GM18519 (cell line): ENCODE results near the gene ANXA2.
"Not testable (repeated sequence)": the region's sequence is repeated elsewhere in the genome, so short reads cannot be mapped to it uniquely, and the experiment has no call there.

Experiments used
- ATAC-seq: cut with Tn5 transposase; IDR thresholded peaks from one replicate; pipeline ENCODE4 v1.9.1; 2021; ENCODE audit warnings: mild to moderate bottlenecking, moderate library complexity; ENCODE audit not compliant: unreplicated experiment, low FRiP score

The ANXA2 gene

DNA sequence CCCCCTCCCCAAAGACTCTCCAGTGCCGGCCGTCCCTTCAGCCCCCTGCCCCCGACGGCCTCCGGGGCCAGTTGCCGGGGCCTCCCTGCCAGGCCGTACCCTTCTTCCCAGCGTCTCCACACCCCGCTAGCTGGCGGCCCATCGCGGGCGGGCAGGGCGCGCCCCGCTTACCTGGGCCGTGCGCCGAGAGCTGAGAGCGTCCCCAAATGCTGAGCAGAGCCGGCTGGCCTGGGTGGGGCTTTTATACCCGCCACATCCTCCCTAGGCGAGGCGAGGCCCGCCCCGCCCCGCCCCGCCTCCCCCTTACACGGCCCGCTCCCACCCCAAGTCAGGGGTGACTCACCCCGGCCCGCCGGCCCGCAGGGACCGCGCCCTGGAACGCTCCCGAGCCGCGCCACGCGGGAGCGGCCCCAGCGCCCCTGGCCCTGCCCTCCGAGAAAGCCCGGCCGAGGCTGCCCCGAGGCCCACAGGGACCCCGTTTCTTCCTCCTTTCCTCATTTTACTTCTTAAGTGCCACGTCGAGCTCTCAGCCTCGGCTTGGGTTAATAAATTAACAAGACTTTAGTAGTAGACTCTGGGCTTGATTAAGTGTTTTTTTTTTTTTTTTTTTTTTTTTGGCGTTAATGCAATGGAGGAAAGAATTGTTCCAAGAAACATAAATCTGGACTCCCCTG lies at the start of gene ANXA2:
Gene ANXA2, minus strand, starts transcription at position 215 of the 674 bp plus-strand sequence. CDS start 11,911 bp downstream, outside the sequence.
- ATAC-seq: peak; percentile 63

- ATAC-seq: no peak
Observed at GRCh38 chr15:60444289-60444912, 46.6 kb upstream of the ANXA2 start.

- no peak for ATAC-seq
Observed at GRCh38 chr15:60442763-60443162, 45.0 kb upstream of the ANXA2 start.

GRCh38 chr15:60442031-60442650 lies 44.4 kb upstream of the ANXA2 start:
- ATAC-seq: no peak

GRCh38 chr15:60441331-60441730 lies 43.5 kb upstream of the ANXA2 start:
- ATAC-seq: no peak

GRCh38 chr15:60438646-60439045 lies 40.9 kb upstream of the ANXA2 start:
- ATAC-seq: no peak

DNA sequence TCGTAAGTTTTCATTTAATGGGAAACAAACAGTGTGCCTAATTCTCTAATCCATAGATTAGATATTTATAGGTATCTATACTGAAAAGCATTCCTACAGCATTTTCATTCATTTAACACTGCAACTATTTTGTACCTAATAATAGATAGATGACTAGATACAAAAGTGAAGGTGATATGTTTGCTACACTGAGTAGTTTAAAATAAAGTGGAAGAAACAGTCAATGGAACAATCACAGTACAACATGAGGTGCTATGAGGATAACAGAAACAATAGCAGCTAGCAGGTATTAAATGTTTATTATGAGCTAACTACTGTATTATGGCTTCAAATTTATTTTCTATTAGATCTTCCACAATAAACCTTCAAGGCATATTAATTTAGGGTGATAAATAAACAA lies 31.1 kb upstream of the ANXA2 start:
- no peak for ATAC-seq

DNA sequence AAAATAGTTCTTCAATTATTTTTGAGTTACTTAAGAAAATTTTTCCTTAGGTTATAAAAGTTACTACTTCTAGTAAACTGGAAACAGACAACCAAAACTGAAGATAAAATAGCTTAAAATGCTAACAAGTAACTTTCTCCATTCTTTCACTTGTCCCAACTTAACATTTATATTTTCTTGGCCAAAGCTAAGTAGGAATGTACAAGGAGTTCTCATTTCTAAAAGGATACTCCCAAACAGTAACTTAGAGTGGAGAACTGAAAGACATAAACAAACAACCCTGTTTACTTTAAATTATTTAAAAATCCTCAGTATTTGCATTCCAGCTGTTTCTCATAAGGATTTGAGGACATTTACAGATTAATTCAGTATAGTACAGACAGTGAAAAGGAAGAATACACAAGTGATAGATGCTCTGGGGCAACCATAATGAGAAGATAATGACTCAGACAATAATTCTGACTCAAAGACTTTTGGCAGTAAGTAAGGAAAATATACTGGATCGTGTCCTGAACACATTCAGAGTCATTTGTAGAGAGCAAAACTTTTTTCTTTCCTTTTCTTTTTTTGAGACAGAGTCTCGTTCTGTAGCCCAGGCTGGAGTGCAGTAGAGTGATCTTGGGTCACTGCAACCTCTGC lies 29.2 kb upstream of the ANXA2 start:
- ATAC-seq: no peak

GRCh38 chr15:60425461-60425860 lies 27.7 kb upstream of the ANXA2 start:
- no peak for ATAC-seq

DNA sequence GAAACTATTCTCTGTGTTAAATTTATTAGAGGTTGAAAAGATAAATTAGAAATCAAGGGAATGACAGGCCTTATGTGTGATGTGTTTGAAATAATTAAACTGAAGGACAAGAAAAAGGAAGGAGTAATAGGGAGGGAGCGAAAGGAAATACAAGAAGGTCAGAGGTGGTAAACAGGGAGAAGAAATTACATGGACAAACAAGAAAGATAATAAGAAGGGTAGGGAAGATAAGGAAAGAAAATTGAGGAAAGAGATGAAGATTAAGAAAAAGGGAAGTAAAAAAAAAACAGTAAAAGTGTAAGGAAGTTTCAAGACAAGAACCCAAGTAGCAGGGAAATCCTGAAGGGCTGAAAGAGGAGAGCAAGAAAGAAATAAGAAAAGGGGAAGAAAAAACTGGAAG lies 26.2 kb upstream of the ANXA2 start:
- ATAC-seq: no peak

DNA sequence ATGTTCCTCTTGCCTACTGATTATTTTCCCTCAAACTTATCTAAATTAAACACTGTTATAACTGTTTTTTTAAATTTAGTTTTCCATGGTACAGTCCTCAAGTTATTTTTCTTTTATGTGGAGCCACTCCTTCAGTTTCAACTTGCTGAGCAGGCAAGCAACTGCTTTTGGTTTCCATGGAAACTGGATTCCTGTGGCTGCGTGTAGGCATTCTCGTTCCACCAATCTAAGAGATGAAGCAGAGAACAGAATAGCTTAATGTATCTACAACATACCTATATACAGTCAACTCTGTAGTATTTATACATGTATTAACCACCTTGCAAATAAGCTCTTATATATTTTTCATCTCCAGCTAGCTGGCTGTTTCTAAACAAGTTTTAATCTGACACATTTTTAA lies 25.8 kb upstream of the ANXA2 start:
- no peak for ATAC-seq

- no peak for ATAC-seq
Observed at GRCh38 chr15:60421544-60421943, 23.8 kb upstream of the ANXA2 start.

DNA sequence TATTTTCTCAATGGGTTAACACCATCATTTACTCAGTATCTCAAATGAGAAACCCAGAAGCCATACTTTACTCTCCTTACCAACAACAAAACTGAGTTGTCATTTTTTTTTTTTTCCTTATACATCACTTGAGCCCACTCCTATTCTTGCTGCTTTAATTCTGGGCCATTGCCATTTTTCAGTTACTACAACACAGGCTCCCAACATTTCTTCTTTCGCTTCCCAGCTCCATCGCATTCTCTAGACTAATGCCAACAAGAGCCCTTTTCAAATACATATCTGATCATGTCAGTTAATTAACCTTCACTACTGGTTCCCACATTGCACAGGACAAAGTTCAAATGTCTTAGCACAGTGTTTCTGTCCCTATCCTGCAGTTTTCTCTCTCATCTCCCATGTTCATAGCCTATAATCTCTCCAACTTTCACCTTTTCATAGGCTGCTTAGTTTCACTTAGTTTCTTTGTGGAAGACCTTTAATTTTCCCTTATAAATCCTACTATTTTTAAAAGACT lies 22.5 kb upstream of the ANXA2 start:
- ATAC-seq: no peak

DNA sequence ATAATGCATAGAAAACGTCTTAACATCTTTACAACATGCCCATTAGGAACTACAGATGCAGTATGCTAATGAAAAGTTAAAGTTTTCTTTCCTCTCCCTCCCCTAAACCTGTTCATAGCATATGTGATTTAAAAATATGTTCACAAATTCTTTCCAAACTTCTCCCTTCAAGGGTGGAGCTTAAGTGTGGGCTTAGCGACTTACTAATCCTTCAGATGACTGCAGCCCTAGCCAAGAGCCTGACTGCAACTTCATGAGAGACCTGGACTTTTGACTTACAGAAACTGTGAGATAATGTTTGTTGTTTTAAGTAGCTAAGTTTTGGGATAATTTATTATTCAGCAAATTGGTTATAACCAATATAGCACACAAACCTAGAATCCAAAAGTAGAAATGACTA lies 22.0 kb upstream of the ANXA2 start:
- ATAC-seq: no peak

DNA sequence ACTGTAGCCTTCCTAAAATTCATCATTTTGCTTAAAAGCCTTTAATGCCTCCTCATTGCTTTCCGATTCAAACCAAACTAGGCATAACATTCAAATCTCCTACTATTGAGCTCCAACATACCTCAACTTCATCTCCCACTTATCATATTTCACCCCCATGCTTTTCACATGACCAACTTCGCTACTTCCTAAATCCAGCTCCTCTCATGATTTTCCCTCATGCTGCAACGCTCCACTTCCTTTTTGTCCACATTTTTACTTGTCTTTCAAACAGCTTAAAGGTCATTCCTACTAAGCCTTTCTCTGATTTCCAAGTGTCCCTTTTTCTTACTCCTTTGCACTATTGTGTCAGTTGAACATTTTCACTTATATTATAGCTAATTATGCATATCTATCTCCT lies 20.3 kb upstream of the ANXA2 start:
- no peak for ATAC-seq

DNA sequence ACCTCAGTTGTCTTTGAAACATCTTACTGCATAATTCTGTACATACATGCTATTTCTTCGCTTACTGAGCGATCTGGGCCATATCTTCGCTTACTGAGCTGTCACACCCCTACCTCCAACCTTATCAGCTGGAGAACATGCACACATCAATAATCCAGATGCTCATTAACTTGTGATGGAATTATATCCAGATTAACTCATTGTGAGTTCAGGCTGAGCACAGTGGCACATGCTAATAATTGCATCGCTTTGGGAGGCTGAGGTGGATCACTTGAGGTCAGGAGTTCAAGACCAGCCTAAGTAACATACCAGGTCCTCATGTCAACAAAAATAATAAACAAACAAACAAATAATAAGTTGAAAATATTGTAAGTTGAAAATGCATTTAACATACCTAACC lies 19.3 kb upstream of the ANXA2 start:
- no peak for ATAC-seq

DNA sequence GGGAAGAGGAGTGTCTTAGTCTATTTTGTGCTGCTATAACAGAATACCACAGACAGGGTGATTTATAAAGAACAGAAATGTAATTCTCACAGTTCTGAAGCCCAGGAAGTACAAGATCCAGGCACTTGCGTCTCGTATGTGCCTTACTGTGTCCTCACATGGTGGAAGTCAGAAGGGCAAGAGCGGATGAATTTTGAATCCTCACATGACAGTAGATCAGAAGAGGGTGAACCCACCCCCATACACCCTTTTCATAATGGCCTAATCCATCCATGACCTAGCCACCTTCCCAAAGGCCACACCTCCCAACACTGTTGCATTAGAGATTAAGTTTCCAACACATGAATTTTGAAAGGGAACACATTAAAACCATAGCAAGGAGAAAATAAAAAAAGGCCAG lies 18.7 kb upstream of the ANXA2 start:
- no peak for ATAC-seq

DNA sequence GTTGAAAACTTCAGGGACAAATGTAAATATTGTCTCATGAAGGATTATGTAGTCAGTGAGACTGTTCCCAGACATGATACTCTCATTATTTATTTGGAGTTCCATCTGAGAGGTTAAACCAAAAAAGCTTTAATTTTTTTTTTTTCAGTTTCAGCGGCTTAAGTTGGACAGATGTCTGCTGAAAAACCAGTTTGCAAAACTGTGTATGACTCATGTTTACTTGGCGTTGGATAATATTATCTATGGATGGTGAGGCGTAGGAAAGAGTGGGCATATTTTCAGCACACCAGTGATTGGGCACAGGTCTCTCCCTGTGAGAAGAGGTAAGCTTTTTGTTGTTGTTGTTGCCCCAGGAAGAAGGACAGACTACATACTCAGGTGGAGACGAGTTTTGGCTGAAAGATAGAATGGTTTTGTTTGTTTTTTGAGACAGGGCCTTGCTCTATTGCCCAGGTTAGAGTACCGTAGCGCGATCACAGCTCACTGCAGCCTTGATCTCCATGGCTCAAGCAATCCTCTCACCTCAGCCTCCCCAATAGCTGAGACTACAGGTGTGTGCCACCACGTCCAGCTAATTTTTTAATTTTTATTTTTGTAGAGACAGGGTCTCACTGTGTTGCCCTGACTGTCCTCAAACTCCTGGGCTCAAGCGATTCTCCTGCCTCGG lies 16.4 kb upstream of the ANXA2 start:
- ATAC-seq: no peak

DNA sequence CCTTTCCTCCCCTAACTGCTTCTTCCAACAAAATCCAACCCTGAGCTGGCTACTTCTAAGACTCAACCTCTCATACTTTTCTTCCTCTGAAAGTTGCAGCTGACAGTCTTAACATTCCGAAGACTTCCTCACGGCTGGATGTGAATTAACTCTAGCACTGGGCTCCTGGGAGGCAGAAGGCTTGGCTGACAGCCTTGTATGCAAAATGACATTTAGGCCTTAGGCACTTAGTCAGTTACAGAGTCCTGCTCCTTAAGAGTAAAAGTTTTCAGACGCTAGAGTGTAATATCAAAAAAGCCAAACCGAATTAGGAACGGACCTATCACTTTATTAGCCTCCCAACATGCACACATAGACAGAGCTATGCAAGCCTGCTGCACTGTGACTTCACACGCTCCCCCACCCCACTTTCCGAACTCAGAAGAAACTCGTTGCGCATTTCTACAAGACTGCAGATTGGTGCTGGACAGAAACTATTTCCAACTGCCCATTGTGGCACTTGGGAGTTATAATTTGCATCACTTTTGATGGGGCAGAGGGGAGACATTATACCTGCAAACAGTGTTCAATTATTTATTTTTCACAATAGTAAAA lies 15.5 kb upstream of the ANXA2 start:
- no peak for ATAC-seq

DNA sequence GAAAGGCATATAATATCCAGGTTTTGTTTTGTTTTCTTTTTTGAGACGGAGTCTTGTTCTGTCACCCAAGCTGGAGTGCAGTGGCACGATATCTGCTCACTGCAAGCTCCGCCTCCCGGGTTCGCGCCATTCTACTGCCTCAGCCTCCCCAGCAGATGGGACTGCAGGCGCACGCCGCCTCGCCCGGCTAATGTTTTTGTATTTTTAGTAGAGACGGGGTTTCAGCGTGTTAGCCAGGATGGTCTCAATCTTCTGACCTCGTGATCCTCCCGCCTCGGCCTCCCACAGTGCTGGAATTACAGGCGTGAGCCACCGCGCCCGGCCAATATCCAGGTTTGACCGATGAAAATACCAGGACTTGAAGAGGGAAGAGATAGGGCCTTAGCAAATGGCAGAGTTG lies 15.0 kb upstream of the ANXA2 start:
- ATAC-seq: not testable (repeated sequence)
